Medulla oblongata (tissue), 1 donor: ENCODE measurements around the gene TROAP.
A peak's percentile ranks its signal among the peaks of the same experiment; 100 is the strongest.
"Not testable (repeated sequence)": the region's sequence is repeated elsewhere in the genome, so short reads cannot be mapped to it uniquely, and the experiment has no call there.

ENCODE experiments used
- DNase-seq: peaks from one replicate; pipeline ENCODE4 v3.0.0-alpha.2; 2015; ENCODE audit errors: extremely low spot score

The TROAP gene, protein sequence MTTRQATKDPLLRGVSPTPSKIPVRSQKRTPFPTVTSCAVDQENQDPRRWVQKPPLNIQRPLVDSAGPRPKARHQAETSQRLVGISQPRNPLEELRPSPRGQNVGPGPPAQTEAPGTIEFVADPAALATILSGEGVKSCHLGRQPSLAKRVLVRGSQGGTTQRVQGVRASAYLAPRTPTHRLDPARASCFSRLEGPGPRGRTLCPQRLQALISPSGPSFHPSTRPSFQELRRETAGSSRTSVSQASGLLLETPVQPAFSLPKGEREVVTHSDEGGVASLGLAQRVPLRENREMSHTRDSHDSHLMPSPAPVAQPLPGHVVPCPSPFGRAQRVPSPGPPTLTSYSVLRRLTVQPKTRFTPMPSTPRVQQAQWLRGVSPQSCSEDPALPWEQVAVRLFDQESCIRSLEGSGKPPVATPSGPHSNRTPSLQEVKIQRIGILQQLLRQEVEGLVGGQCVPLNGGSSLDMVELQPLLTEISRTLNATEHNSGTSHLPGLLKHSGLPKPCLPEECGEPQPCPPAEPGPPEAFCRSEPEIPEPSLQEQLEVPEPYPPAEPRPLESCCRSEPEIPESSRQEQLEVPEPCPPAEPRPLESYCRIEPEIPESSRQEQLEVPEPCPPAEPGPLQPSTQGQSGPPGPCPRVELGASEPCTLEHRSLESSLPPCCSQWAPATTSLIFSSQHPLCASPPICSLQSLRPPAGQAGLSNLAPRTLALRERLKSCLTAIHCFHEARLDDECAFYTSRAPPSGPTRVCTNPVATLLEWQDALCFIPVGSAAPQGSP

GRCh38 chr12:49322708-49323523 is at the start of gene TROAP:
Gene TROAP (plus strand): TSS chr12:49323255. CDS start chr12:49323609, 354 bp downstream.
- DNase-seq = peak; percentile 100

GRCh38 chr12:49273726-49274395 is 49.2 kb upstream of the TROAP start:
- DNase-seq = no peak

- no peak for DNase-seq
These were observed 48.5 kb upstream of the TROAP start for GRCh38 chr12:49274396-49275069.

- DNase-seq = no peak
These were observed 46.5 kb upstream of the TROAP start for GRCh38 chr12:49276304-49277290.

DNA sequence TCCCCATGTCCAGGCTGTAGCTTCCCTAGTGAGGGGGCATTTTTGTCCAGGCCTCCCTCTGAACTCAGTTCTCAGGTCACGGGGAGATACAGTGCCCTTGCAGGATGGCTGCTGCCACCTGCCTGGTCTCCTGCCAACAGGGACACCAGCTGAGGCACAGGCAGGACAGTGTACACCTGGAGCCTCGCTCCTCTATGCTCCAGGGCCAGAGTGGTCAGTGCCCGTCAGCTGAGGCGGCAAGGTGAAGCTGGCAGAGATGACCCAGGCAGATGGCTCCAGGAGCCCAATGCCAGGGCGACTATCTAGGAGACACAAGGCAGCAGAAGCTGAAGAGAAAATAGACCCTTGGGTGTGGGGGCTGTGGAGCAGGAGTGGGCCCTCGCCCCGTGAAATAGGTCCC is 45.6 kb upstream of the TROAP start:
- no peak for DNase-seq

DNA sequence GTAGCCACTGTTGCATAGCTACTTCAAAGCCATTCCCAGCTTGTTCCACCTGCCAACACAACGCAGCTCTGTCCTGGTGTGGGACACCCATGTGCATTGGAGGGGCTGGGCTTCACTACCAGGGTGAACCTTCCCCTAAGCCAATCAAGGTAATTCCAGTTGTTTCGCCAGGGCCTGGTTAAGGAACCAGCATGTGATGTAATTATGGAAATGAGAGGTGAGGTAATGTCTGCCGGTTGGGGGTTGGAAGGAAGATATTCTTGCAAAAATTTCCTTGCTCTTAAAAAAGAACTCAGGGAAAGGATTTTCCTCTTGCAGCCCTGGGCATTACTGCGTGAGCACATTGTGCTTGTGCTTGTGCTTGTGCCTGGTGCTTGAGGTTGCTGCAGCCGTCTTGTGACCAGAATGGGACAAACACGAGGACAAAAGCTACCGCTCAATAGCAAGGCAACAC is 43.3 kb upstream of the TROAP start:
- DNase-seq = peak; percentile 49

GRCh38 chr12:49280545-49280944 is 42.5 kb upstream of the TROAP start:
- not testable (repeated sequence) for DNase-seq

DNA sequence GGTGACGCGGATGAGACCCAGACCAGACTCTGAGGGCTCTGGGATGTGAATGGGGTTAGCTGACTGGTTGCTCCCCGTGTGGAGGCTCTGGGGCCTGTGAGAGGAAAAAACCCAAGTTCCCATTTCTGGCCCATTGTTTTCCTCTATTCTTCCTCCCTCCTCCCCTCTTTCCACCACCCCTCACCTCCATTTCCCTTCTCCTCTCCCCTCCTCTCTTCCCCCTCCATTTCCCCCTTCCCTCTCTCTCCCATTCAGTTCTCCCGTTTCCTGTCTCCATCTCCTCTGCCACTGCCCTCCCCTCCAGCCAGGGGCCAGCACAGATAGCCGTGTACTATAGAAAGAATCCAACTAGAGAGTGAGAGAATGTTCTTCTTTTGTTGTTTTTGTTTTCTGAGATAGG is 40.8 kb upstream of the TROAP start:
- DNase-seq = no peak

DNA sequence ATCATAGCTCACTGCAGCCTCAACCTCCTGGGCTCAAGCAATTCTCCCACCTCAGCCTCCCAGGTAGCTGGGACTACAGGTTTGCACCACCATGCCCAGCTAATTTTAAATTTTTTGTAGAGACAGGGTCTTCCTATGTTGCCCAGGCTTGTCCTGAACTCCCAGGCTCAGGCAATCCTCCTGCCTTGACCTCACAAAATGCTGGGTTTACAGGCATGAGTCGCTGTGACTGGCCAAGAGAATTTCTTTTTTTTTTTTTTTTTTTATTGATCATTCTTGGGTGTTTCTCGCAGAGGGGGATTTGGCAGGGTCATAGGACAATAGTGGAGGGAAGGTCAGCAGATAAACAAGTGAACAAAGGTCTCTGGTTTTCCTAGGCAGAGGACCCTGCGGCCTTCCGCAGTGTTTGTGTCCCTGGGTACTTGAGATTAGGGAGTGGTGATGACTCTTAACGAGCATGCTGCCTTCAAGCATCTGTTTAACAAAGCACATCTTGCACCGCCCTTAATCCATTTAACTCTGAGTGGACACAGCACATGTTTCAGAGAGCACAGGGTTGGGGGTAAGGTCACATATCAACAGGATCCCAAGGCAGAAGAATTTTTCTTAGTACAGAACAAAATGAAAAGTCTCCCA is 40.2 kb upstream of the TROAP start:
- not testable (repeated sequence) for DNase-seq

DNA sequence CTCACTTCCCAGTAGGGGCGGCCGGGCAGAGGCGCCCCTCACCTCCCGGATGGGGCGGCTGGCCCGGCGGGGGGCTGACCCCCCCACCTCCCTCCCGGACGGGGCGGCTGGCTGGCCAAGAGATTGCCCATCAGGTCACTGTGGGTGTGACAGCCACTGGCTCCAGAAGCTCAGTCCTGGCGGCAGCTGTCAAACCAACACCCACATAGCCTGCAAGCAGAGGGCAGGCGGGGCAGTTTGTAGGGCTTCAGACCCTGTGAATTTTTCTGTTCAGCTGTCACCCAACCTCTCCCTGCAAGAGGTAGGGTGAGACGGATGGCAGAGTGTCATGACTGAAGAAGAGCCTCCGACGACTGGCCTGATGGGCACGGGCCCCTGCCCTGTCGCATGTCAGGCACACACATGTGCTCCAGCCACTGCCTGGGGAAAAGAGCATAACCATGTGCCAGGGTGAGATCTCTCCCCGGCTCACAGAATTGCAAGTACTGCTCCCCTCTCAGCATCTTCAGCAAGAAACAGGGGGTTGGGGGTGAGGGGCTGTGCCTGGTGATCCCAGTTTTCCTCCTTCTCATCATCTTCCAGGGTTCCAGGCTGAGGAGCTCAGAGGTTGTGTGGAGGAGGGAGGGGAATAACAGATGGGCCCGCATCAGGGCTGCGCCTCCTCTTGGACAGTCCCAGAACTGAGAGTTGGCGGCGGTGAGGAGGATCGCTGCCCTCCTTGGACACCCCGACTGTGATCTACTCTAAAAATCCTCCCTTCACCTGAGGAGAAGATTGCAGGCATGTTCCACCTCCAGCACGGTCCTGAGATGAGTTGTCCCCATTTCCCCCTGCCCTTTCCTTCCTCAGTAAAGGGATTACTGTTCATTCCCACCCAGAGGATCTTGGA is 39.3 kb upstream of the TROAP start:
- no peak for DNase-seq

DNA sequence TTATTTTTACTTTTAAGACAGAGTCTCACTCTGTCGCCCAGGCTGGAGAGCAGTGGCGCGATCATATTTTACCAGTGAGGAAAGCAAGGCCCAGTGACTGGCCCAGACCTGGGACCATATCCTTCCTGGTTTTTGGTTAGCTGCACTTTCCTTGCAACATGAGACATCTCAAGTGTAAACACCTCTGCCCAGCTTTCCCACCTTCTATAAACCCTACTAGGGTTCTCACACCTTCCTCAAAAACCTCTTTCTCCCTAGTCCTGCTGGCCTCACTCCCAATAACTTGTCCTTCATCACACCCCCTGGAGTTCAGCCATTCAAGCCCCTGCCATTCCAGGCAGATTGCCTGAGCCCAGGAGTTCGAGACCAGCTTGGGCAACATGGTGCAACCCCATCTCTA is 38.4 kb upstream of the TROAP start:
- DNase-seq = no peak

GRCh38 chr12:49287876-49288275 is 35.2 kb upstream of the TROAP start:
- DNase-seq = no peak

GRCh38 chr12:49288412-49288853 is 34.6 kb upstream of the TROAP start:
- peak; percentile 75 for DNase-seq

DNA sequence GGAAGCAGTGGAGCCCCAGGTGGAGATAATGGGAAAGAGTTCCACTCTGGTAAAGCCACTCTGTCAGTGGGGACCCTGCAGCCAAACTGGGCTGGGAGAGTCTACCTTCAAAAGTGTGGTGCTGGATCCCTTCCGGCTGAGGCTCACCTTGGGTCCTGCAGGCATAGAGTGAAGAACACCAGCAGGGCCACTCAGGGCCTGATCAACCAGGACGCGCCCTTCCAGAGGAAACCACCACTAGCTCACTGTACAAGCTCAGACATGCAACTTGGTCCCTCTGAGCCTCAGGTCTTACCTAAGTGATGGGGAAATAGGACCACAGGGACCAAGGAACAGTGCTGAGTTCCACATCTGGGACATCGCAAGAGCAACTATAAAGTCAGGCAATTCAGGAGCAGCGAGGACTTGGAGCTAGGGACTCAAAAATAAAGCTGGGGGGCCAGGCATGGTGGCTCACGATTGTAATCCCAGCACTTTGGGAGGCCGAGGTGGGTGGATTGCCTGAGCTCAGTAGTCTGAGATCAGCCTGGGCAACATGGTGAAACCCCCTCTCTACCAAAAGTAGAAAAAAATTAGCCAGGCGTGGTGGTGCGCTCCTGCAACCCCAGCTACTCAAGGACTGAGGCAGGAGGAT is 34.0 kb upstream of the TROAP start:
- DNase-seq = no peak

- DNase-seq = no peak
These were observed 30.4 kb upstream of the TROAP start for GRCh38 chr12:49292729-49293055.

DNA sequence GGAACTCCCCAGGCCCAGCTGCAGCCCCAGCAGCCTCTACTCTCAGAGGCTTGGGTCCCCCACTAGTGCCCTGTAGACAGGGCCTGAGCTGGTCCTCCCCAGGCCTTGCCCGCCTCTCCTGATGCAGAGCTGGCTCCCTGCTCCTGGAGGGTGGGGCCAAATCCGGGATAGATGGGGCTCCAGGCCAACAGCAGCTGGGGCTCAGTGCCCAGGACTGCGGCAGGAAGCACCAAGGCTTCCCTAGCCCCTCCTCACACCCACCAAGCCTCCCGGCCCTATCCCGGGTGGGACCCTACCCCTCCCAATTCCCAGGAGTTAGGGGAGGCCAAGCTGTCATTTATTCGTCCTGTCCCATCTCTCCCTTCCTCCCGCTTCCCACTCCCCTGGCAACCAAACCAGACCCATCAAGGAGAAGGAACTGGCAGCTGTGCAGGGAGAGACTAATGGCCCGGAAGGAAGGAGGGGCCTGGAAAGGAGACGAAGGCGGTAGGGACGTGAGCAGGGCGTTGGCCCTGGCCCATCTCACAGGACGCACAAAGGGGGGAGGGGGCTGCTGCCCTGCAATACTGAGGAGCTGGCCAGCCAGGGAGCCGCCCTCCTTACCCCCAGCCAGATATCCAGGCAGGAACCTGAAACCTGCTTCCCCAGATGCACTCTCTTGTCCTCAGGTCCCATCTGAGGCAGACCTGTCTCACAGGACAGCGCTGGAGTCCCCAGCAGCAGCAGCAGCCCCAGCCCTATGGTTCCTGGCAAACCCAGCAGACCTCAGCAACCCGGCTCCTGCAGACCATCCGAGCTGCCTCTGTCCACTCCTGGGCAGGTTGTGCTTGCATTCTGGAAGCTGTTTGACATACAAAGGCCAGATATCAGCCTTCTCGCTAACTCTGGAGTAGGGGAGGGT is 29.7 kb upstream of the TROAP start:
- DNase-seq = peak; percentile 11
